Lower leg skin (tissue), 3 donors: ENCODE data around the gene GOLGB1.

Experiments
- CTCF ChIP-seq, 3 donors: fragments of 450-650 bp; IDR thresholded peaks; one replicate each; pipeline ENCODE4 v1.5.1; 2016; ENCODE audit warnings: antibody characterized with exemption in 3 of 3, mild to moderate bottlenecking in 3 of 3, moderate library complexity in 2 of 3
- POLR2A ChIP-seq, 2 donors: fragments of 450-650 bp; IDR thresholded peaks; one replicate each; pipeline ENCODE4 v1.6.1; 2016 to 2017; ENCODE audit warnings: antibody characterized with exemption in 2 of 2, mild to moderate bottlenecking in 1 of 2, moderate library complexity in 1 of 2

- no peak for TF ChIP-seq CTCF (IDR thresholded peaks at IDR 0.05)
- no peak for TF ChIP-seq POLR2A (IDR thresholded peaks at IDR 0.05)
Observed at GRCh38 chr3:121677141-121677540, 72.4 kb downstream of the GOLGB1 start.
